DMS53 treated with DMSO at 0.1 percent for 48 hours (cell line): ENCODE data around the gene SIK3.

Experiments
- DNase-seq: peaks from one replicate; lab custom pipeline; 2025; ENCODE audit not compliant: unreplicated experiment; lab: John Stamatoyannopoulos, UW

Gene SIK3

GRCh38 chr11:117080370-117080769, 17.9 kb downstream of the SIK3 start:
- no peak for DNase-seq

- DNase-seq: no peak
Observed at GRCh38 chr11:117076941-117077691, 21.1 kb downstream of the SIK3 start.

GRCh38 chr11:117075186-117075585, 23.0 kb downstream of the SIK3 start:
- no peak for DNase-seq

GRCh38 chr11:117074119-117074518, 24.1 kb downstream of the SIK3 start:
- no peak for DNase-seq

- no peak for DNase-seq
Observed at GRCh38 chr11:117073539-117073938, 24.7 kb downstream of the SIK3 start.

- DNase-seq: peak; percentile 86
Observed at GRCh38 chr11:117072517-117073461, 25.4 kb downstream of the SIK3 start.

- peak; percentile 61 for DNase-seq
Observed at GRCh38 chr11:117071344-117071787, 26.9 kb downstream of the SIK3 start.

GRCh38 chr11:117070016-117070415, 28.2 kb downstream of the SIK3 start:
- DNase-seq: no peak

GRCh38 chr11:117068303-117068860, 29.8 kb downstream of the SIK3 start:
- DNase-seq: no peak

- no peak for DNase-seq
Observed at GRCh38 chr11:117066959-117067358, 31.3 kb downstream of the SIK3 start.

- DNase-seq: no peak
Observed at GRCh38 chr11:117064275-117064674, 34.0 kb downstream of the SIK3 start.

GRCh38 chr11:117062498-117062897, 35.7 kb downstream of the SIK3 start:
- DNase-seq: no peak

- DNase-seq: no peak
Observed at GRCh38 chr11:117061256-117061655, 37.0 kb downstream of the SIK3 start.

GRCh38 chr11:117059611-117060148, 38.5 kb downstream of the SIK3 start:
- DNase-seq: no peak

- DNase-seq: no peak
Observed at GRCh38 chr11:117058761-117059261, 39.4 kb downstream of the SIK3 start.

- DNase-seq: no peak
Observed at GRCh38 chr11:117057727-117058126, 40.5 kb downstream of the SIK3 start.

- no peak for DNase-seq
Observed at GRCh38 chr11:117057317-117057716, 40.9 kb downstream of the SIK3 start.

GRCh38 chr11:117055469-117055868, 42.8 kb downstream of the SIK3 start:
- no peak for DNase-seq

- no peak for DNase-seq
Observed at GRCh38 chr11:117054382-117054781, 43.8 kb downstream of the SIK3 start.

- DNase-seq: no peak
Observed at GRCh38 chr11:117052196-117053149, 45.8 kb downstream of the SIK3 start.
